HG03571 (cell line): ENCODE measurements around the gene UBE2A.

Experiments
- ATAC-seq: cut with Tn5 transposase; IDR thresholded peaks from one replicate; pipeline ENCODE4 v1.9.1; 2021; ENCODE audit not compliant: unreplicated experiment

Gene UBE2A

DNA sequence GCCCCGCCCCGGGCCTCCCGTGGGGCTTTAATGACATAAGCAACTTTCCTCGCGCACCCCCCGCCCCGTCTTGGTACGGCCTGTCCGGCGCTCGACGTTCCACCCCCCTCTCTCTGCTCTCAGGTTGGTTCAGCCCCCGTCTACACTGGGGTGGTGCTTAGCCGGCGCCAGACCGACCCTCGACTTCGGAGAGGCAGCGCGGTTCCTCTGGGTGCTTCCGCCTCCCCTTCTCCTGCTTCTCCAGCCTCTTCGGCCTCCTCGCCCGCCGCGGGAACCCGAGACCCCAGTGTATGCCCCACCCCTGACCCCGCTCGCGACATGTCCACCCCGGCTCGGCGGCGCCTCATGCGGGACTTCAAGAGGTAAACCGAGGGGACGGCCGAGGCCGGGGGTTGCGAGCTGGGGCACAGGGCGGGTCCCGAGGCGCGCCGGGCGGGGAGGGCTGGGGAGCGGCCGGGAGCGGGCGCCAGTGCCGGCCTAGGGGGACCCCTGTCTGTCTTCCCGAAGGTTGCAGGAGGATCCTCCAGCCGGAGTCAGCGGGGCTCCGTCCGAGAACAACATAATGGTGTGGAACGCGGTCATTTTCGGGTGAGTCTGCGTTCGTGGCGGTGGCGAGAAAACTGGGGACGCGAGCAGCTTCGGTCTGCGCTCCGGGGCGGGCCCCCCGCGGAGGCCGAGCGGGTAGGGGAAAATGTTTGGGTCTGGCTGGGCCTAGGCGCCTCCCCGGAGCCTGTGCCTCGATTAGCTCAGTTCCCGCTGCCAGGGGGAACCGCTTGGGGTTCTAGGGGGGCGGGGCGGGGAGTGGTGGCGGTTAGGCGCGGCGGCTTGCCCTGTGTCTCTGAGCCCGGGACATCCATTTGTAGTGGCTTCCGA, at the start of gene UBE2A:
Gene UBE2A, plus strand, starts transcription at position 170 of the 873 bp plus-strand sequence. Its CDS starts 149 bp downstream, at position 319.
- ATAC-seq, result peak; percentile 84

DNA sequence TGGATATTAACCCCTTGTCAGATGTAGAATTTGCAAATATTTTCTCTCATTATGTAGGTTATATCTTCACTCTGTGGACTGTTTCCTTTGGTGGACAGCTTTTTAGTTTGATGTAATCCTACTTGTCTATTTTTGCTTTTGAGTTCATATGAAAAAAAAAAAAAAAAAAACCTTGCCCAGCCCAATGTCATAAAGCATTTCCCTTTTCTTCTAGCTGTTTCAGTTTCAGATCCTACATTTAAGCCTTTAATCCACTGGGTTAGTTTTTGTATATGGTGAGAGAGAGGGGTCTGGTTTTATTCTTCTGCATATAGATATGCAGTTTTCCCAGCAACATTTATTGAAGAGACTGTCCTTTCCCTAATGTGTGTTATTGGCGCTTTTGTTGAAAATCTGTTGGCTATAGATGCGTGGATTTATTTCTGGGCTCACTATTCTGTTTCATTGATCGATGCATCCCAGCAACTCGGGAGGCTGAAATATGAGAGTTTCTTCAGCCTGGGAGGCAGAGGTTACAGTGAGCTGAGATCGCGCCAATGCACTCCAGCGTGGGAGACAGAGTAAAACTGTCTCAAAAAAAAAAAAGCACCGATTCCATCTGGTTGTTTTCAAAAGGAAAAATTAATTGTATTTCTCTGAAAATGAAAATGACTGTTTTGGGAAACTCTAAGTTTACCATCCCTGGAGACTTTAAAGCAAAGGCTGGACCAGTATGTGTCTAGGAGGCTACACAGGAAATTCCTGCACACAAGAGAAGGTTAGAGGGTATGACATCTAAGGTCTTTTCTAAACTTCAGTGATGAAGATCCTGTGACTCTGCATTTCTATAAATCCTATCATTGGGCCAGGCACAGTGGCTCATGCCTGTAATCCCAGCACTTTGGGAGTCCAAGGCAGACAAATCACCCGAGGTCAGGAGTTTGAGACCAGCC, 44.8 kb upstream of the UBE2A start:
- no peak for ATAC-seq

DNA sequence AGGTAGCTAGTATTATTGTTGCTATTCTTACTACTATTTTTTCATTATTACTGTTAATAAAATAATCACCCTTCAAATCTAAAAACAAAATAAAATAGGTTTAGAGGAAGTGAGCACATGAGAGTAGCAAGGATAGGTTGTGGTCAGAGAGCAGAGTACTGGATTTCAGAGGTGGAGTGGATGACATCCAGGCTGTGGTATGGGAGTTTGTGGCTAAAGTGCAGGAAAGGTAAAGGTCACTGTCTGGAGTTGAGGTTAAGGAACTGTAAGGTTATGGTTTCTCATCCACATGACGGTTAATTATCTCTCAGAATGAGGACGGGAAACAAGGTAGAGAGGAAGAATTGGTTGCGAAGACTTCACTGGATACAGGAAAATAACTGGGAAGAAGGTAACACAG, 36.9 kb upstream of the UBE2A start:
- ATAC-seq, result no peak

DNA sequence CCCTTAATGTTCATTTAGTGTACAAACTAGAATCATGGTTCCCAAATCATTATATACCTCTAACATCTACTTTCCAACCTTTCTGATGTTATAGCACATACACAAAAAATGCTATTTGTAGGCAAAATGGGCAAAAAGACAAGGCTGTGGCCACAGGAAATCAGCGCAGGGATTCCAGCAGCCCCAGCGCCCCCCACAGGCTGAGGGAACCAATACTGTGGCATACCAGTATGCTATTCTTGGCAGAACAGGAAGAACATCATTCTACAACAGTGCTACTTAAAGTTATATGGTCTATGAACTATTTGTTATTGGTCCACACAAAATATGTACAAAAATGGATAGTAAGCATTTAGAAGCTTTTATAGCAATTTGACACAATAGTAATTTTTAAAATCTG, 34.5 kb upstream of the UBE2A start:
- ATAC-seq, result no peak

DNA sequence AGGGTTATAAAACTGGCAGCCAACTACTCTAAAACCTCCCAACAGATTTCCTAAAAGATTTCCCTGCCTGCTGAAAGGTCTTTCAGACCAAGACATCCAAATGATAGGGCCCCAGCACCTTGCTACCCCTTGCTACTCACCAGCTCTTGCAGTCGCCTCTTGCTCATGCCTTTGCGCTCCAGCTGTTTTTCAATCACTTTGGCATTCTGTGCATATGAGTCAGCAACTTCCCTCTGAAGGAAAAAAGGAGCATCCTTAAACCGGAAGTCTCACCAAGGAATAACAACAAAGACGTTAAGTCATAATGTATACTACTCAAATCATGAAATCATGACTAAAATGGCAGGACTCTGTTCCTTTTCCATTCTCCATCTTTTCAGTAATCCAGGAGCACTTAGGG, 33.2 kb upstream of the UBE2A start:
- no peak for ATAC-seq

DNA sequence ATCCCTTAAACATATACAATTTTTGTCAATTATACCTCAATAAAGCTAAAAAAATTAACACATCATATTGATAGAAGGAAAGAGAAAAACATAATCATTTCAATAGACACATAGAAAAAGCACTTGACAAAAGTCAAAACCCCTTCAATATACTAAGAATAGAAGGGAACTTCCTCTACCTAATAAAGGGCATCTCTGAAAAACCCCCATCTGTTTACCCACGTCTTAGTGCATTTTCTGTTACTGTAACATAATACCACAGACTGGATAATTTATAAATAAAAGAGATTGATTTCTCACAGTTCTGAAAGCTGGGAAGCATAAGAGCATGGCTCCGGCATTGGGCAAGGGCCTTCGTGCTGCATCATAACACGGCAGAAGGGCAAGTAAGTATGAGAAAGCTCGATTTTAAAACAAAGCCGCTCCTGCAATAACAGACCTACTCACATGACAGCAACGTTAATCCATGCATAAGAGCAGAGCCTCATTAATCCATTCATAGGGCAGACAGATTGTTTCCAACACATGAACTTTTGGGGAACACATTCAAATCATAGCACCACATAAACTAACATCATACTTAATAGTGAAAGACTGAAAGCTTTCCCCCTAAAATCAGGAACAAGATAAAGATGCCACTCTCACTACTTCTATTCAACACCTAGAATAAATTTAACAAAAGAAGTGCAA, 24.9 kb upstream of the UBE2A start:
- no peak for ATAC-seq

DNA sequence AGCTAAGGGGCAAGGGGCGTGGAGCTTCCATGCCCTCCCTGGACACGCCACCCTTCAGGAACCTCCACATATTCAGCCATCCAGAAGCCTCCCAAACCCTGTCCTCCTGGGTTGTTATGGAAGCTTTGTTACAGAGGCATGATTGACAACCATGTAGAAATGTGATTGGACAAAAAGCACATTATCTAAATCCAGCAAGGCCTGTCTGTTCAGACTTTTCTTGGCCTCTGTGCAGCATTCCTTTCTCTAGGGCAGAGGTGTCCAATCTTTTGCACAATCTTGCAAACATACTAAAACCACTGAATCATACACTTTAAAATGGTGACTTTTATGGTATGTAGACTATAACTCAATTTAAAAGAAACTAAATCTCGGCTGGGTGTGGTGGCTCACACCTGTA, 21.9 kb upstream of the UBE2A start:
- no peak for ATAC-seq

DNA sequence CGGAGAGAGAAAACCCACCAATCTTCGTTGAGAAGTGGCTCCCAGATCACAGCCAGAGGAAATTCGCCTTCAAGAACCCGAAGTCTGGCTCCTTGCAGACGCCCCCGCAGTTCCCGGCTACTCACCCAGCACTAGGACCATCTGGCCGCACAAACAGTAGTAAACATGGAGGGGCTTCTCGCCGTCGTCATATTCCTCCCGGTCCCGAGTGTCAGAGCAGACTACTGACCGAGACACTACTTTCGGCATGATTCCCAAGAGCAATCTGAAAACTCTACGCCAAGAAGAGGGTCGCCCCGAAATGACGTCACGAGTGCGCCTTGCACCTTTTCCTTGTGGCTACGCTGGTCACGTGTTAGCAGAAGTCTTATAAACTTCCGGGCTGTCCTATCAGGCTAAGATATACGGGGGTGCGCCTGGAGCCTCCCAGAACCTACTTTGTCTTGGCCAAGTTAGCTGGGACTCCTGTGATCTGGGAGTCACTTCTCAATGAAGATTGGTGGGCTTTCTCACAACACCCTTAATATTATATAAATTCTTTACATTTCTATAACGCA, 9.2 kb upstream of the UBE2A start, which contains the start of gene STEEP1:
Gene STEEP1, minus strand, starts transcription at position 303 of the 557 bp plus-strand sequence. Its CDS starts 54 bp downstream, at position 249.
- peak; percentile 94 for ATAC-seq

DNA sequence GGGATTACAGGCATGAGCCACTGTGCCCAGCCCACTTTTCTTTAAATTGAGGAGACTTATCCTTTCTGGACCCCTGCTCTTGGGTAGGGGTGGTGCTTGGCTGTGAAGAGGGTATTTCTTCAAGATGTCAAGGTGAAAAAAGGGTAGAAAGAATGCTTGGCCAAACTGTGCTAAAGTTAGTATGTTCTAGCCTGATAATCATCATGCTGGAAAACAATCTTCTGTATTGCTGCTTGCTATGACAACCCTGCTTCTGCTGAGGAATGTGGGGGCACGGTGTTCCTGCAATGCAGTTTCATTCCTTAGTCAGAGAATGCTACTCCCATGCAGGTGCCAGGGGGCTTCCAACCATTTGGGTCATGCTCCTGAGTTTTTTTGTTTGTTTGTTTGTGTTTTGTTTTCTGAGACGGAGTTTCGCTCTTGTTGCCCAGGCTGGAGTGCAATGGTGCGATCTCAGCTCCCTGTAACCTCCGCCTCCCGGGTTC, 4.0 kb upstream of the UBE2A start:
- ATAC-seq, result no peak

DNA sequence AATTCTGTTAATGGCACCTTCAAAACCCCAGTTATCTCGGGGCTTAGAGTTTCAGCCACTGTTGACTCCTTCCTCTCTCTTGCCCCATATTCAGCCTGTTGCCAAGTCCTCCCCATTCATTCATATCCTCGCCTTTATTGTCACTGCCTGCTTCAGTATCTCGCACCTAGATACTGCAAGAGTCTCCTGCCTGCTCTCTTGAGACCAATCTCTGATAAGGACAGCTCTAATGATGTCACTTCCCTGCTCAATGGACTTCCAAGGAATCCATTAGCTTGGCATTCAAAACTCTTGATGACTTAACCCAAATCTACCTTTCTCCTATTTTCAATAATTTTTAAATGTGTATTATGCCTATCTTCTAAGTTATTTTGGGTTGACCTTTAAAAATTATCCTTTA, 1.1 kb upstream of the UBE2A start:
- no peak for ATAC-seq

DNA sequence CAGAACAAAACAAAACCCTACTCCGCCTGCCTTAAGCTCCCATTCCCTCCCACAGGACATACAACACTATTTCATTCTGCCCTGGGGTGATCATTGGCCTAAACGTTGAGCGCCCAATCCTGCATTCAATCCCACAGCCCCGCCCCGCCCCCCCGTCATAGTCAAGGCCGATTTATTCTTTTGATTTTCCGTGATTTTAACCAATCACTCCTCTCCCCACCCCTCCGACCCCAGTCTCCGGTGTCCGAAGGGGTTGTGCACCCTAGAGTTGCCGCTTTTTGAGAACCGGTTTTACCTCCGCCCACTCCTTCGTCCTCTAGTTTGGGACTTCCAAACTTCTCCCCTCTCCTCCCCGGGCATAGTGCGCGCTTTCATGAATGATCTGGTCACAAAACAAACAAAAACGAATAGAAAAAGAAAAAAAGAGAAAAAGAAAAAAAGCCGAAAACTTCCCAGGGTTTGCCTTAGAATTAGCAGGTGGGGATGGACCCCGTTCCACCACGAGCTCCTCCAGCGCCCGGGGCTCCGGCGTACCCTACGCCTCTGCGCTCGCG, 446 bp upstream of the UBE2A start:
- no peak for ATAC-seq

DNA sequence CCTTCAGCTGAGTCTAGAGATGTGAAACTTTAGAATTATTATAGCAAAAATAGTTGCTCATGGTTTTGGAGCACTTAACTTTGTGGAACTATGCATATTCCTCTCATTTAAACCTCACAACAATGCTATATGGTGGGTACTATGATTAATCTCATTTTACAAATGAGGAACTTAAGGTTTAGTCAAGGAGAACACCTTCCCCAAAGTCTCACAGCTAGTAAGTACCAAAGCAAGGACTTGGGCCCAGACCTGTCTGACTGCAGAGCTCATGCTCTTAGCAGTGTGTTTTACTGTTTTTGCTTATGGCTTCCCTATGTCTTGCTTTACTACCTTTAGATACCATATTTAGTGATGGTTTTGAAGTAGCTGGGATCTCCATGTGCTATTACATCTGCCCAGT, 5.1 kb downstream of the UBE2A start:
- ATAC-seq, result no peak

DNA sequence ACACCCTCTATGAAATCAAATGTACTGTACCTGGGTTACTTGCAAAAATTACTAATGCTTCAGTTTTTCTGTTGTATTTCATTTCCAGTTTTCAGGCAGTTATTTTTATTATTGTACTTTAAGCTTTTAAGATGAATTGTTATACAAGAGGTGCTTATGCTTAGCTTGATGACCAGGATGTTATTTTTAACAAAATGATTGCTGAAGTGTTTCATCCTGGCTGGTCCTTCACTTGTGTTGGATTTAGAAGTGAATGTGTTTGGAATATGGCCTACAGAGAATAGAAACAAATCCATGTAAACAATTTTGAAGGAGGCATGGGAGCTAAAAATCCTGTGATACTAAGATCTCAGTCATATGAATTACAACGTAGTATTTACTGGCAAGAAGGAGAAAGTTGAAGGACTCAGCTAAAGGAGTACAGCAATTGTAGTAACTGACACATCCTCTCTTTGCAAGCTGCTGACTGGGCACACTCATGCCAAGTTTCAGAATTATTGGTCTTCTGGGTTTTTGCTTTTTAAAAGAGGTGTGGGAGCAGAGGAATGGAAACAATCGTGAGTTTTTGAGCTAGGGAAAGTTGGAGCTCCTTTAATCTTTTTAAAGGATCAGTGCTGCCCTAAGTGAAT, 9.2 kb downstream of the UBE2A start:
- ATAC-seq, result no peak

DNA sequence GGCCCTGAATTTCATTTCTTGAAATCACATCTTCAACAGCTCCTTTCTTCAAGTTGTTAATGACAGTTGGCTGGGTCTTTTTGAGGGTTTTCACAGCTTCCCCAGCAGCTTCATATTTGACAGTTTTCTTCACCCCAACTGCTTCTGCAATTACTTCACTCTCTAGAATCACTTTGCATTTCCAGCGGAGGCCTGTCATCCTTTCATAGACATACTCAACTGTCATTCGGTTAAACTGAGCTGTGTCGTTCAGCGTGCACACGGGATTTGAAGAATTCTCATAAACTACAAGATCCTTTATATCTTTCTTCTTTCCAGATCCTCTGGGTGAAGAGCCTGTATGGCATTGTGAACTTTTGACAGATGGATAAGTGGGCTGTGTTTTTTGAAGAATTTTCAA, 15.4 kb downstream of the UBE2A start:
- ATAC-seq, result no peak

DNA sequence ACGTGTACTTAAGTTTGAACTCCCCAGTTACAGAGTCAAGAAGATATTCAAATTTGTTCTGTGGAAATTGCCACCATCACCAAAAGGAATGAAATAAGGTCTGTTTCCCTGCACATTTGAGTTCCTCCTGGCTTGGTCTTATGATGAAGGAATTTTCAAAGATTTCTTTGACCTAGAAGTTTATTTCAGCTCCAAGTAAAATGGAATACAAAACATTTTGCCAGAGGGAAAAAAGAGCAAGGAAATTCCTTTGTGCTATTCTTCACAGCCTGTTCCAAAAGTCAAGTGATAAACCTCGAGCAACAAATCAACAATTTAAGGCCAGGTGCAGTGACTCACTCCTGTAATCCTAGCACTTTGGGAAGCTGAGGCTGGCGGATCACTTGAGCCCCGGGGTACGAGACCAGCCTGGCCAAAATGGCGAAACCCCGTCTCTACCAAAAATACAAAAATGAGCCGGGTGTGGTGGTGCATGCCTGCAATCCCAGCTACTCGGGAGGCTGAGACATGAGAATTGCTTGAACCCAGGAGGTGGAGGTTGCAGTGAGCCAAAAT, 28.4 kb downstream of the UBE2A start:
- ATAC-seq, result no peak

DNA sequence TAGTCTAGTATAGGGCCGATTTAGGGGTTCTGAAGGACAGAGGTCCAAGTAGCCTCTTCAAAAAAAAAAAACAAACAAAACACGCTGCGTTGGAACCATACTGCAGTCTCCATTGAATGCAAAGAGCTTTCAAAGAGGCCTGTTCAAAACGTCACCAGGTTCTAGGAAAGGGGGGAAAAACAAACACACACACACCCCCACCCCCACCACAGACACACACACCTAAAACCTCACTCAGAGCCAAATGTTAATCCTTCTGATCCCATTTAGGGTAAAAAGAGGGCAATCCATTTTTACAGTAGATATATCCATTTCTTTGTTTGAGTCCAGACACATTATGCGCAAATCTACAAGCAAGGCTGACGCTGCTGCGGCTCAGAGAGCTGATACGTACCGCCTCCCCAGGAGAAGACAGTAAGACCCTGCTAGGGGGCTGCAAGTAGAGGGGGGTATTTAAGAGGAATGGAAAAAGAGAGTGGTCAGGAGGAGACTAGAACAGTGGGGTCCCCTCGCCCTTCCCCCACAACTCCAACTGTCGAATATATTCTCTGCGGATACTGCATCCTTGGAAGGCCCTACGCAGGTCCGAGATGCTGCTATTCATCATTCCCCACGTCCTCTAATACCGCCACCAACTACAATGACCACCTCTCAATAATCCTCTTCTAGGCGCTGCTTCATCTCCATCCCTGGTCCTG, 30.6 kb downstream of the UBE2A start:
- no peak for ATAC-seq

DNA sequence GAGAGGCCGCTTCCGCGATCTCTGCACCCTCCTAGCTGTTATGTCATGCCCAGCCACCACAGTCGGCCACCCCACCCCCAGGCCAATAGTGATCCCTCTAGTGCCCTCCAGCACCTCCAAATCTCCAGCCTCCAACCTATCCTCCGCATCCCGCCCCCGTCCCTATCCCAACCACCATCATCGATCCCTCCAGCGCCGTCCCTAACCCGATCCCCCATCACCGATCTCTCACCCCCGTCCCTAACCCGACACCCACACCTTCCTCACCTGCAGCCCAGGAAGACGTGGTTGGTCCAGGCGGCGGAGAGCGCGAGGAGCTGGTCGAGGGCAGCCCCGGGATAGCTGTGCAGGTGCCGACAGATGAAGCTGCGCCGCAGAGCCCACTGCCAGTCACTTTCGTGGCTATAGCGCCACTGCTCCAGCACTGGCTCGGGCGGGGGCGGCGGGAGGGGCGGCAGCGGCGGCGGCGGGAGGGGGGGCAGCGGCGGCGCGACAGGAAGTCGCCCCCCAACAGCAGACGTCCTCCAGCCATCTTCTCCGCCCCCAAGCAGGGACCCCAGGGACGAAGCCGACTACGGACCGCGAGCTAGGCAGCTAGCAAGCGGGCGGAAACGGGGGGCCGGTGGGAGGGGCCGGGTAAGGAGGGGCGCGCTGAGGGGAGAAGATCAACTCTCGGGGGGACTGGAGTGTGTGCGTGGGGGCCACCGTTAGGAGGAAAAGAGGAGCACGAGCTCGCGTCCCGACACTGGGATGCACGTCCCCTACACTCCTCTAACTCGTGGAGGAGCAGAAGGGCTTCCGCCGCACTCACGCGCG, 31.3 kb downstream of the UBE2A start:
- ATAC-seq, result peak; percentile 34
